Muscle of back (tissue), 11 donors: ENCODE data around the gene ARHGAP15. TPM values are rescaled to one million over a fixed set of nuclear protein-coding genes. Genes with fewer than 3 reads are reported as not detected.

ENCODE experiments used
- DNase-seq, 3 donors: peaks; one replicate each; pipeline versions ENCODE4 v3.0.0 to v3.0.0-alpha.2; 2013
- polyA plus RNA-seq, 10 donors: library from polyadenylated mRNA; unstranded; fragments of 120-200 nt; gene quantifications; one replicate each; pipeline ENCODE4 v1.2.1, GENCODE V29; 2013; ENCODE audit not compliant: insufficient read length in 10 of 10

The ARHGAP15 gene
- polyA plus RNA-seq, 10 donors, result 6.3 to 14.6 (median 10.2) TPM

- peak in 1 of 3 donors; percentile 10 for DNase-seq
Measured at GRCh38 chr2:143261986-143262385, 132.8 kb downstream of the ARHGAP15 start.

DNA sequence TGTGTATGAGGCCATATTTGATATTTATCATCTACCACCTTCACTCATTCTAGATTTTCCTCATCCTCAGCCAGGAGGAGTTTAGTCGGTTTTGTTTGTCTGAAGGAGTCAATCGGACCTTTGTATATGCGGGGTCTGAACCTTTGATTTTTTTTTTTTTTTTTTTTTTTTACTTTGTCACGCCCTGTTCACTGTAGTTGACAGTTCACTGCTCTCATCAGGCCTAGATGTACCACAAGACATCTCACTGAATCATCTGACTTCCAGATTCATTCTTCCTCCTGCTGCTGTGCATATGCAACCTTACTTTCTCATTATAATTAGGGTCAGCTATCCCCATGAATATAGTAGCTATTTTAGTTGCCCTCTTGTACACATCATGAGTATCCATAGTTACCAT, 133.2 kb downstream of the ARHGAP15 start:
- no peak for DNase-seq

- DNase-seq, result no peak
Measured at GRCh38 chr2:143263066-143263625, 133.9 kb downstream of the ARHGAP15 start.

- peak; percentile 28 to 54 (median 43) for DNase-seq
Measured at GRCh38 chr2:143264851-143265250, 135.6 kb downstream of the ARHGAP15 start.

- DNase-seq, result no peak
Measured at GRCh38 chr2:143279672-143280071, 150.5 kb downstream of the ARHGAP15 start.

DNA sequence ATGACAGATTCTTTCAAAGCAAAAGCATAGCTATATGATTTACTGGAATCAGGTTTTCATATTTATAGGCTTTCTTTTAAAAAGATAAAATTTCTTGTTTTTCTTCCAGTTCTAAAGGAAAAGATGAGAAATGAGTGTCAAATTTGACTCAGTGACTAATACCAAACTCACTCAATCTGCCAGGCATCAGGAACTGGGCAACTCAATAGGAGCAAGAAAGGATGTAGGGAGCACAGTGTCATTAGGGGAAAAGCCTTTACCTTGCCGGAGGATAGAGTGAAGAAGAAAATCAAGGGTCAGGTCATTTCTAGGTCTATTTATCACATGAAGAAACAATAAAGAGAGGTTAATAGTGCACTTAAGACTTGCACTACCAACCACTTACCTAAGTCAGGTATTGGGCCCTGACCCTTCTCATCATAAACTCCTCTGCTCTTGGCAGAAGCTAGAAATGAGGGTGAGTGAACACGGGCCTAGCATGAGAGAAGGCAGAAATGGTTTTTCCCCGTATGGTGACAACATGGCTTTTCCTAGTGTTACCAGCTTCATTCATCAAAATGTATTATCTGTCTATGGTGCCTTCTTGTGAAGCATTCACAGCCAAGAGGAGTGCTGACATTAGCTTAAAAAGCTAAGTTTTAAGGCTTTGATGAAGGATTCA, 151.0 kb downstream of the ARHGAP15 start:
- DNase-seq, result no peak

- no peak for DNase-seq
Measured at GRCh38 chr2:143282684-143283083, 153.5 kb downstream of the ARHGAP15 start.

GRCh38 chr2:143284087-143284675, 155.0 kb downstream of the ARHGAP15 start:
- no peak for DNase-seq

- DNase-seq, result no peak
Measured at GRCh38 chr2:143289025-143289424, 159.8 kb downstream of the ARHGAP15 start.

- DNase-seq, result no peak
Measured at GRCh38 chr2:143290221-143290620, 161.0 kb downstream of the ARHGAP15 start.

- no peak for DNase-seq
Measured at GRCh38 chr2:143294068-143294467, 164.8 kb downstream of the ARHGAP15 start.

DNA sequence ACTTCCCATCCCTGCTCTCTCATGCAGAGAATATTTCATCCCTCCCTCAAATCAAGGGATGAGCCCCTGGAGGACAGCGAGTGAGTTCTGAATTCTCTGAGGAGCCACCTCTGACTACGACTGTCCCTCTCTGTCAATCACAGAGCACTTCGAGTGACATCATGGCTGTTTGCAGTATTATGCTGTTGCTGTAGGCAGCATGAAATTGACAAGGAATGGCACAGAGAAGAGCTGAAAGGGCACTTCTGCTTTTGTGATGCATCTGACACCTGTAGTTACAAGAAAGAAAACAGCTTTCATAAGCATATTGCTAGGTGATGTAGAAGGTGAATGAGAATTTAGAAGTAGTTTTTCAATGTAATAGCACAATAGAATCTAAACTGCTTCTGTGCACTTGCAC, 166.9 kb downstream of the ARHGAP15 start:
- no peak for DNase-seq

GRCh38 chr2:143297182-143297581, 168.0 kb downstream of the ARHGAP15 start:
- DNase-seq, result no peak

- no peak for DNase-seq
Measured at GRCh38 chr2:143300536-143300935, 171.3 kb downstream of the ARHGAP15 start.

DNA sequence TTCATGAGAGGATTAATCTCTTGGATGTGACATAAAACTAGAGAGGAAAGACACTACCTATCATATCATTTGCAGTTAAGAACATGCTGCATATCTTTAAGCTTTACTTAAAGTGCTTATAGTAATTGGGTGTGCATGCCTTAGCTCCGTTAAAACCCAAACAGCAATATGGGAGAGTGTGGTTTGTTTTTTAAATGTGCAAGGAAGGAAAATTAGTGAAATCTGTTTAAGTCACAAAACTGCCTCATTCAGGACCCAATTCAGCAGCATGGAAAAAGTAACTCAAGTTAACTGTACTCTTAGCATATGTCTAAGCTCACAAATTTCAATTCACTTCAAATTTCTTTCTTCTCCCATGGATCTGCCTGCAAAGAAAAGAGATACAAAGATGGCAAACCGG, 182.2 kb downstream of the ARHGAP15 start:
- DNase-seq, result no peak

- DNase-seq, result peak in 1 of 3 donors; percentile 25
Measured at GRCh38 chr2:143312441-143312840, 183.2 kb downstream of the ARHGAP15 start.

DNA sequence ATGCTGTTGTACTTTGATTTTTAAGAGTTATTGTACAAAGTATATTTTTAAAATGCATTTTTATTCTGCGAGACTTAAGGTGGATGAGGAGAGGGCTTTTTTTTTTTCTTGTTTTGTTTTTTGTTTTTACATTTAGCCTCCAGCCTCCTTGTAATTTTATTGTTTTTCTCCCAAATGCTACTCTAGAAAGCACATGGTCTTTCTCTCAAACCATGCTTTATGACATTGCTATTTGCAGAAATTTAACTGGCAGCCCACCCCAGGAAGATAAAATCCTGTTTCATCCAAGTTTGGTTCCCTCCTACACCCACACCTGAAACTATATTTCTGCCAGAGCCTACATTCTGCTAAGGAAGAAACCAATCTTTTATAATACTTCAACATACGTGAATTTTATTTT, 184.6 kb downstream of the ARHGAP15 start:
- DNase-seq, result no peak

DNA sequence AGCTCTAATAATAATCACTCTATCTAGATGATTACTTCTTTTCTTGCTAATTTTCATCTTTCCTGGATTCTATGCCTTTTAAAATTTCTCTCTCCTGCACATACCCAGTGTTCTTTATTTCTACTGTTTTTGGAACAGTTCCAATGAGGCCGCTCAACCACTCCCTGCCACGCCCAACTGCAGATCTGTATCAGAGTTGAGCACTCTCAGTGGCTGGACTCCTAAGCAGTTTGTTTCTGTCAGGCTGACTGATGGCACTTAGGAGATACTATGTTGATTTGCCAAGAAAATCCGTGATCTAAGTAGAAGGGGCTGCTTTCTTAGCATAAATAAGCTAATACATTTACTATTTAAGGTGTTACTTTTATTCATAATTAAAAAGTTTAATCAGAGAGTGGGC, 192.8 kb downstream of the ARHGAP15 start:
- DNase-seq, result no peak

DNA sequence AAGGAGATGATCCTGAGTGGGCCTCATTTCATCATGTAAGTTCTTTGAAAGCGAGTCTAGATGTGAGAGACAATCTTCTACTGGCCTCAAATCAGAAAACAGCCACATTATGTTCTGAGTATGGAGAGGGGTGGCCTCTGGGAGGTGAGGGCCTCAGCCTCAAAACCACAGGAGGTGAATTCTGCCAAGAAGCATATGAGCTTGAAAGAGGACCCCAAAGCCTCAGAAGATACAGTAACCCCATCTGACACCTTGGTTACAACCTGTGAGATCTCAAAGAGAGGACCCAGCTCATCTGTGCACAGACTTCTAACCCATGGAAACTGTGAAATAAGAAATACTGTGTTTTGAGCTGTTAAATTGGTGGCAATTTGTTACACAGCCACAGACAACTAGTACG, 200.1 kb downstream of the ARHGAP15 start:
- DNase-seq, result no peak

DNA sequence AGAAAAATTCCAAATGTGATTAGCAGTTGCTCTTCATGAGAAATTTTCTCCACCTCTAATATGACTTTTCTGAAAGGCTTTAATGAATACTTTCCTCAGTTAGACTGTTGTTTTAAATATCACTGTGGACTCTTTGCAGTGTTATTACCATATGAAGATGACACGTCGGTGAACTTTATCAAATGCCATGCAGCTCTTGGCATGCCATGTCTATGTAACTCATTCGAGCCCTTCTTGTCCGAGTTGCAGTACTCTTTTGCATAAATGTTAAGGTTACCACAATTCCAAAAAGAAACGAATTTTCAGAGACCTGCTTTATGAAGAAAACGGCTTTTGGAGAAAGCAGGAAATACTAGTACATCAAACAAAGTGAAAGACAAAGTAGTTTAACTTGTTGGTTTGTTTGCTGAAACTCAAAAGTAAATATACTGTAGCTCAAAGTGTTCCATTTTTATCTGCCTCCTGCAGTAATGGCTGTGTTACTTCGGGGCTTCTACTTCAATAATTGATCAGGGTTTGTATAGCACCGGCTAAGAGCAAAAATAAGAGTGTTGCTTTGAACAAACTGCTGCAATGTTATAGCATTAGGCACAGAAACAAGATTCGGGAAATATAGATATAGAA, 204.1 kb downstream of the ARHGAP15 start:
- no peak for DNase-seq

DNA sequence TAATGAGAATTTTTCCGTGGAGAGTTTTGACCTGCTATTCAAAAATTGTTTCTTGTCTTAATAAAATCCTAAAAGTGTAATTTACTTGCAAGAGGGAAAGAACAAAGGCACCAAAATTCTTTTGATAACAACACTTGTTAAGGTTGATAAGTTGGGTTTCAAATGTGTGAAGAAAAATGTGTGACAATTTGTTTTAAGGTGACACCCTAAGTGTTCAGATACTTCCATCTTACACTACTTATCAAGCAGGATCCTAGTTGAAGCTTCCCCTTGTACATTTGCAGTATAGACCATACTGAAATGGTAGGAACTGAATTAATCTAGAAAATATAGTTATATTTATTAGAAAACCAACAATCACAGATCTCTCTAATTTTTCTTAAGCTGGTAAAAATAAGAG, 204.6 kb downstream of the ARHGAP15 start:
- DNase-seq, result no peak

DNA sequence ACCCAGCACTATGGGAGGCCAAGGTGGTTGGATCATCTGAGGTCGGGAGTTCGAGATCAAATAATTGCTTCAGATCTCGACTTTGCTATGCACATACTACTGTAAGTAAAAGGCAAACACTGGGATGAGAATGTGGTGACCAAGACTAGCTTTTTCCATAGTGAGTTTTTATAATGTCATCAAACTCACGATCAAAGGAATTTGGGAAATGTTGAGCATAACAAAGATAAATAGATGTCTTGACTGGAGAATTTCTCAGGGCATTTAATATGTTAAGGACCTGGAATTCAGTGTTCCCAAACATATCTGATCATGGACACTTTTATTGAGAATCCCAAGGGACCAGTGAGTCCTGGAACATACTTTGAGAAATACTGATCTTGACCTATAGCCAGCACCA, 205.6 kb downstream of the ARHGAP15 start:
- DNase-seq, result no peak

DNA sequence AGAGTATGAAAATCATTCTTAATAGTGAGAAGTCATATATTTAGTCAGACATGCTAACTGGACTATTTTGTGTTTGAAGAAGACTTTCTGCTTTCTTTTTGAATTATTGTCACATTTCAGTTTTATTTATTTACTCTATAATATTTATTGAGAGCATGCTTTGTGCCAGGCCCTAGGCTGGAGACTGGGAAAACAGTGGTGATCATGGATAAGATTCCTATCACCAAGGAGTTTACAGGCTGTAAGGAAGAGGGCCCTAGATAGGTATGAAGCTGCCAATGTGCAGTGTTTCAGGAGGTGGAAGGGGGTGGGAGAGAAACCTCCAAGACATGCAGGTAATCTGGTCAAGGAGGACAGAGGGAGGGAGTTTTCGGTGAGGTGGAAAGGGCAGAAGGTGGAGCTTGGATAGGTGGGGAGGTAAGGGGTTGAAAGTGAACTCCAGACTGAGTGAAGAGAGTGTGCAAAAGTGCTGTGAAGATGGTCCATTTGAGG, 207.5 kb downstream of the ARHGAP15 start:
- DNase-seq, result no peak
